Activated naive CD4-positive, alpha-beta T cell treated with anti-CD3 and anti-CD28 coated beads for 36 hours (primary cell): Measurements from ENCODE around the gene CBX2. TPM values are rescaled to one million over a fixed set of nuclear protein-coding genes. Genes with fewer than 3 reads are reported as not detected.

Experiments
- CTCF ChIA-PET: fragments of 350-600 bp; sonication (Branson Sonifier 250); formaldehyde crosslinking; loops from one replicate; lab custom pipeline; 2021; ENCODE audit warnings: antibody characterized with exemption; lab: Charles Lee
- DNase-seq: peaks from one replicate; pipeline ENCODE4 v3.0.0-alpha.2; 2020
- H3K27ac Mint-ChIP-seq: one replicate; pipeline ENCODE4 v1.8.0; 2021; ENCODE audit warnings: mild to moderate bottlenecking, mixed read lengths
- H3K27me3 Mint-ChIP-seq: one replicate; pipeline ENCODE4 v1.8.0; 2021; ENCODE audit warnings: low read depth, mixed read lengths
- H3K36me3 Mint-ChIP-seq: one replicate; pipeline ENCODE4 v1.8.0; 2021; ENCODE audit warnings: low read depth, mixed read lengths
- H3K4me1 Mint-ChIP-seq: one replicate; pipeline ENCODE4 v1.8.0; 2021; ENCODE audit warnings: low read depth, mixed read lengths
- H3K4me3 Mint-ChIP-seq: one replicate; pipeline ENCODE4 v1.8.0; 2021; ENCODE audit warnings: mild to moderate bottlenecking, moderate library complexity, mixed read lengths
- H3K9me3 Mint-ChIP-seq: one replicate; pipeline ENCODE4 v1.8.0; 2021; ENCODE audit warnings: mixed read lengths
- intact Hi-C: fragments of 100-400 bp; cut with micrococcal nuclease; formaldehyde crosslinking; loops from one replicate; pipeline ENCODE4 v1.15.1; 2023
- total RNA-seq, 2 experiments: library from RNA; stranded (reverse); gene quantifications; one replicate each; pipeline ENCODE4 v1.2.3, GENCODE V29; 2021

The CBX2 gene
- total RNA-seq, 2 experiments from 2014 or later: 5.2 to 5.8 TPM

- intact Hi-C loops: no loop called here
- CTCF ChIA-PET: no interaction called here
- H3K36me3 Mint-ChIP-seq: no peaks in the 10 kb centered on the region
- H3K4me1 Mint-ChIP-seq: peaks cover under 1% of the 10 kb centered on the region
- H3K27ac Mint-ChIP-seq: no peak overlapping the region
- no peak overlapping the region for H3K4me3 Mint-ChIP-seq
- no peak for DNase-seq
- peaks cover 24% of the 10 kb centered on the region for H3K27me3 Mint-ChIP-seq
- H3K9me3 Mint-ChIP-seq: no peaks in the 10 kb centered on the region
These were observed 39.9 kb upstream of the CBX2 start for GRCh38 chr17:79737922-79738578.

GRCh38 chr17:79738643-79739042, 39.3 kb upstream of the CBX2 start:
- Mint-ChIP-seq H3K27ac (no peak overlapping the region), H3K4me1 (no peaks in the 10 kb centered on the region), H3K4me3 (no peak overlapping the region), H3K9me3 (no peaks in the 10 kb centered on the region), H3K36me3 (no peaks in the 10 kb centered on the region), H3K27me3 (peaks cover 24% of the 10 kb centered on the region)
- DNase-seq: no peak
- intact Hi-C loops: no loop called here
- CTCF ChIA-PET: no interaction called here

GRCh38 chr17:79739148-79740062, 38.5 kb upstream of the CBX2 start:
- CTCF ChIA-PET: no interaction called here

GRCh38 chr17:79740413-79740812, 37.5 kb upstream of the CBX2 start:
- CTCF ChIA-PET: interaction anchor here (1.3 to 1.9 kb wide), 2 partner anchors 13 to 108 kb away, joined by 3 to 10 read pairs; no protein-coding TSS in a partner anchor
- H3K36me3 Mint-ChIP-seq: no peaks in the 10 kb centered on the region
- no peaks in the 10 kb centered on the region for H3K9me3 Mint-ChIP-seq
- DNase-seq: no peak
- no peak overlapping the region for H3K27ac Mint-ChIP-seq
- no peak overlapping the region for H3K4me3 Mint-ChIP-seq
- H3K4me1 Mint-ChIP-seq: peaks cover 3% of the 10 kb centered on the region
- peaks cover 24% of the 10 kb centered on the region for H3K27me3 Mint-ChIP-seq
- intact Hi-C loops: no loop called here

More at GRCh38 chr17:79739148-79740062, 38.5 kb upstream of the CBX2 start:
- intact Hi-C loops: no loop called here
- DNase-seq: no peak
- Mint-ChIP-seq H3K9me3 (no peaks in the 10 kb centered on the region), H3K4me3 (no peak overlapping the region), H3K27ac (no peak overlapping the region), H3K27me3 (peaks cover 24% of the 10 kb centered on the region), H3K4me1 (no peaks in the 10 kb centered on the region), H3K36me3 (no peaks in the 10 kb centered on the region)

GRCh38 chr17:79741401-79741750, 36.6 kb upstream of the CBX2 start:
- H3K27me3 Mint-ChIP-seq: peaks cover 24% of the 10 kb centered on the region
- DNase-seq: no peak
- CTCF ChIA-PET: interaction anchor here (0.8 to 1.9 kb wide), 10 partner anchors 9 to 242 kb away, joined by 3 to 12 read pairs (median 4); no protein-coding TSS in a partner anchor
- peaks cover 11% of the 10 kb centered on the region for H3K4me1 Mint-ChIP-seq
- intact Hi-C loops: no loop called here
- H3K36me3 Mint-ChIP-seq: no peaks in the 10 kb centered on the region
- no peaks in the 10 kb centered on the region for H3K9me3 Mint-ChIP-seq
- H3K27ac Mint-ChIP-seq: no peak overlapping the region
- no peak overlapping the region for H3K4me3 Mint-ChIP-seq

GRCh38 chr17:79741751-79742588, 36.0 kb upstream of the CBX2 start:
- CTCF ChIA-PET: interaction anchor here (0.6 to 1.9 kb wide), 10 partner anchors 9 to 242 kb away, joined by 3 to 12 read pairs (median 4); no protein-coding TSS in a partner anchor
- Mint-ChIP-seq H3K4me3 (no peak overlapping the region), H3K36me3 (no peaks in the 10 kb centered on the region), H3K27ac (no peak overlapping the region), H3K9me3 (no peaks in the 10 kb centered on the region), H3K27me3 (peaks cover 27% of the 10 kb centered on the region), H3K4me1 (peaks cover 12% of the 10 kb centered on the region)
- peak; percentile 78 for DNase-seq
- intact Hi-C loops: no loop called here

- Mint-ChIP-seq H3K4me1 (peaks cover 14% of the 10 kb centered on the region), H3K9me3 (no peaks in the 10 kb centered on the region), H3K27me3 (peaks cover 31% of the 10 kb centered on the region), H3K36me3 (no peaks in the 10 kb centered on the region), H3K4me3 (no peak overlapping the region), H3K27ac (no peak overlapping the region)
- CTCF ChIA-PET: interaction anchor here (0.6 to 1.9 kb wide), 7 partner anchors 9 to 241 kb away, joined by 3 to 12 read pairs (median 4); no protein-coding TSS in a partner anchor
- intact Hi-C loops: no loop called here
- no peak for DNase-seq
These were observed 35.4 kb upstream of the CBX2 start for GRCh38 chr17:79742589-79742918.

GRCh38 chr17:79742951-79743476, 34.9 kb upstream of the CBX2 start:
- CTCF ChIA-PET: interaction anchor here (1.1 to 1.4 kb wide), 2 partner anchors 14 to 108 kb away, joined by 3 to 4 read pairs; no protein-coding TSS in a partner anchor
- H3K9me3 Mint-ChIP-seq: no peaks in the 10 kb centered on the region
- intact Hi-C loops: no loop called here
- H3K4me1 Mint-ChIP-seq: peaks cover 18% of the 10 kb centered on the region
- H3K4me3 Mint-ChIP-seq: no peak overlapping the region
- H3K27me3 Mint-ChIP-seq: peaks cover 35% of the 10 kb centered on the region
- H3K27ac Mint-ChIP-seq: no peak overlapping the region
- no peaks in the 10 kb centered on the region for H3K36me3 Mint-ChIP-seq
- no peak for DNase-seq

- no peak for DNase-seq
- Mint-ChIP-seq H3K36me3 (no peaks in the 10 kb centered on the region), H3K27ac (no peak overlapping the region), H3K4me3 (no peak overlapping the region), H3K27me3 (peaks cover 37% of the 10 kb centered on the region), H3K9me3 (no peaks in the 10 kb centered on the region), H3K4me1 (peaks cover 18% of the 10 kb centered on the region)
- CTCF ChIA-PET: interaction anchor here (0.6 to 1.1 kb wide), 4 partner anchors 14 to 647 kb away, joined by 3 to 4 read pairs (median 3); no protein-coding TSS in a partner anchor
- intact Hi-C loops: no loop called here
These were observed 34.3 kb upstream of the CBX2 start for GRCh38 chr17:79743614-79744013.

GRCh38 chr17:79745641-79746105, 32.3 kb upstream of the CBX2 start:
- no peaks in the 10 kb centered on the region for H3K9me3 Mint-ChIP-seq
- CTCF ChIA-PET: interaction anchor here (0.6 to 2.1 kb wide), 16 partner anchors 13 to 250 kb away, joined by 3 to 12 read pairs (median 4); no protein-coding TSS in a partner anchor
- intact Hi-C loops: loop anchor here (1.0 to 5.0 kb wide), 7 partner anchors 33 to 248 kb away; partner anchors contain the start of gene CBX2
- no peaks in the 10 kb centered on the region for H3K36me3 Mint-ChIP-seq
- no peak for DNase-seq
- H3K27me3 Mint-ChIP-seq: peaks cover 22% of the 10 kb centered on the region
- peak overlapping the region; percentile 50 for H3K27ac Mint-ChIP-seq
- H3K4me1 Mint-ChIP-seq: peaks cover 18% of the 10 kb centered on the region
- H3K4me3 Mint-ChIP-seq: peak overlapping the region; percentile 46

GRCh38 chr17:79746889-79747507, 30.9 kb upstream of the CBX2 start:
- Mint-ChIP-seq H3K27ac (no peak overlapping the region), H3K4me1 (peaks cover 22% of the 10 kb centered on the region), H3K9me3 (no peaks in the 10 kb centered on the region), H3K27me3 (peaks cover 34% of the 10 kb centered on the region), H3K36me3 (no peaks in the 10 kb centered on the region), H3K4me3 (no peak overlapping the region)
- CTCF ChIA-PET: interaction anchor here (1.2 to 1.4 kb wide), 4 partner anchors 12 to 243 kb away, joined by 3 to 4 read pairs (median 4); no protein-coding TSS in a partner anchor
- intact Hi-C loops: loop anchor here (1.0 to 5.0 kb wide), 7 partner anchors 31 to 246 kb away; partner anchors contain the start of gene CBX2
- DNase-seq: no peak
